ENCODE results near the gene LAPTM5.

DNA sequence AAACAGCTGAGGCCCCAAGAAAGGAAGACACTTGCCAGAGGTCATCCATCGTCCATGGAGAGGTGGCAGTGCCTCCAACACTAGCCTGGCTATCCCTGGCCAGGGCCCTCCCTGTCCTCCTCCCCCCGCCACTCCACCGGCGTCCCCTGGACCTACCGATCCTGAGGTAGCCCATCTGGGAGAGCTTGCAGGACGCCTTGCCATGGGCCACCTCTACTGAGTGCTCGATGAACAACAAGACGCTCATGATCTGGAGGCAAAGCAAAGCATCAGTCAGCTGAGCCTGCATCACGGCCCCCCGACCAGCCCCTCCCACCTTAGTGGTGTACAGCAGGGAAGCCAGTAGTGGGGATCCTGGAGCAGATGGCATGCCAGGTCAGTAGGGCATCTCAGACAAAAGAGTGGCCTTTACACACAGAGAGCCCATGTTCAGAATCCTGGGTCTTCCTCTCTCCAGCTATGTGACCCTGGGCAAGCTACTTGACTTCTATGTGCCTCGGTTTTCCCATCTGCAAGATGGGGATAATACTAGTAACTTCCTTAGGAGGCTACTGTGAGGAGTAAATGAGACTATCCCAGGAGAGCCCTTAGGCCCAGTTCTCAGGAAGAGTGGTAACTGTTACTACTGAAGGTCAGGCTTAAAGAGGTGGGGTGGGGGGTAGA, 15.1 kb downstream of the LAPTM5 start:
- TF ChIP-seq, protein P1, sequence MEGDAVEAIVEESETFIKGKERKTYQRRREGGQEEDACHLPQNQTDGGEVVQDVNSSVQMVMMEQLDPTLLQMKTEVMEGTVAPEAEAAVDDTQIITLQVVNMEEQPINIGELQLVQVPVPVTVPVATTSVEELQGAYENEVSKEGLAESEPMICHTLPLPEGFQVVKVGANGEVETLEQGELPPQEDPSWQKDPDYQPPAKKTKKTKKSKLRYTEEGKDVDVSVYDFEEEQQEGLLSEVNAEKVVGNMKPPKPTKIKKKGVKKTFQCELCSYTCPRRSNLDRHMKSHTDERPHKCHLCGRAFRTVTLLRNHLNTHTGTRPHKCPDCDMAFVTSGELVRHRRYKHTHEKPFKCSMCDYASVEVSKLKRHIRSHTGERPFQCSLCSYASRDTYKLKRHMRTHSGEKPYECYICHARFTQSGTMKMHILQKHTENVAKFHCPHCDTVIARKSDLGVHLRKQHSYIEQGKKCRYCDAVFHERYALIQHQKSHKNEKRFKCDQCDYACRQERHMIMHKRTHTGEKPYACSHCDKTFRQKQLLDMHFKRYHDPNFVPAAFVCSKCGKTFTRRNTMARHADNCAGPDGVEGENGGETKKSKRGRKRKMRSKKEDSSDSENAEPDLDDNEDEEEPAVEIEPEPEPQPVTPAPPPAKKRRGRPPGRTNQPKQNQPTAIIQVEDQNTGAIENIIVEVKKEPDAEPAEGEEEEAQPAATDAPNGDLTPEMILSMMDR (IDR thresholded peaks at IDR 0.05 in 4 of 5, conservative IDR thresholded peaks at IDR 0.05 in 1 of 5), result no peak
- no peak for TF ChIP-seq POLR2A (IDR thresholded peaks at IDR 0.05)

All from gastrocnemius medialis (tissue), 4 donors.